ENCODE data around the gene SNAP25. TPM values are rescaled to one million over a fixed set of nuclear protein-coding genes. Genes with fewer than 3 reads are reported as not detected.

Gene SNAP25
- polyA plus RNA-seq, 1 donor, result 1.1 TPM

DNA sequence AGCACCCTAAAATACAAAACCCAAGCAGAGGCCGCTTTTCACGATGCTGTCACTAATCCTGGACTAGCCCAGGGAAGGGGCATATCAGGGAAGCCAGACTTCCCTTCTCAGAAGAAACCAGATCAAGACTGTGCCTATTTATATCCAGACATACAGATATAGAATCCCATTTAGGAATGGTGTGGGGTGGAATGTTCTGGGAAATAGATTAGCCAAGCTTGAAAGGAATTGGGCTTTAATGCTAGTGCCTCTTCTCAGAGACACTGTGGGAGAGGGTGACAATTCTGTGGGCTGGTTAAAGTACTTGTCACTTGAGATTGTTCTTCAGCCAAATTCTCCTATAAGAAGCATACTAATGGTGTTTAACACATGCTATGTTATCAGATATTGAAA is 45.5 kb downstream of the SNAP25 start:
- no peak for DNase-seq

GRCh38 chr20:10268636-10269035 is 50.0 kb downstream of the SNAP25 start:
- DNase-seq, result no peak

DNA sequence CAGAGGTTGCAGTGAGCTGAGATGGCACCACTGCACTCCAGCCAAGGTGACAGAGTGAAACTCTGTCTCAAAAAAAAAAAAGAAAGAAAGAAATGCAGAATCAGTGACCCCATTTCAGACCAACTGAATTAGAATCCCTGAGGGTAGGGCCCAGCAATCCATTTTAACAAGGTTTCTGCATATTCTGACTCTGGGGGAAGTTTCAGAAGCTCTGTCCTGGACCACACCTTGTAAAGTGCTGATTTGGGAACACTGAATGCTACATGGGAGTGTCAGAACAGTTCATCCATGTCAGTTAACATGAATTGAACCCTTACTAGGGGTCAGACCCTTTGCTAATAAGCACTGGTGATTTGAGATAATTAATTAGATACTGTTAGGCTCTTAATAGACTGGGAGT is 52.0 kb downstream of the SNAP25 start:
- no peak for DNase-seq

GRCh38 chr20:10271494-10272219 is 53.0 kb downstream of the SNAP25 start:
- no peak for DNase-seq

DNA sequence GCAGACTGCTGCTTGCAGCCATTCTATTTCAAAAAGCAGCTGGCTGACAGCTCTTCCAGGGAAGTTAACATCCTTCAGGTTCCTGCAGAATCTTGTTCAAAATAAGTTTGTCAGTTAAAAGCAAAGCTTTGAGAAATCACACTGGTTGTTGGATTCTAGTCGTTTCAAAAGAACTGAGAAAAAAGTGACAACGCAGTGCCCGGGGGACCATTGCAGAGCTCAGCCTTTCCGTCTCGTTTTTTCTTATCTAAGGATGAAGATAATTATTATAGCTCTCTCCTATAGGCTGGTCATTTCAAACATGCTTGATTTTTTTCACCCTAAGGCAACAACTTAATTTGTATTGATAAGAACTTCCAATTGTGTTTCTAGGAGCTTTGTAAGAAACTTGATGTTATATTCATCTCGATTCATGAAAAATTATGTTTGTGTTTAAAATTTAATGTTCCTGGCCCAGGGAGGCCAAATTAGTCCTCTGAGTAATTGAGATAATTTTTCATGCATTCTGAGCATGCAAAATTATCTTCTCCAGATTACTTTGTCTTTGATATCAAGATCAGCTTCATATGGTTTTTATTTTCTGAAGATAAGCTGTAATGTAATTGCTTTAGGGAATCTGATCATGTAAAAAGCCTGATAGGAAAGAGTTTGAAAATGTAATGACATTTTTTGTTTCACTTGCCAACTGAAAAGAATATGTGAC is 58.4 kb downstream of the SNAP25 start:
- DNase-seq, result no peak

DNA sequence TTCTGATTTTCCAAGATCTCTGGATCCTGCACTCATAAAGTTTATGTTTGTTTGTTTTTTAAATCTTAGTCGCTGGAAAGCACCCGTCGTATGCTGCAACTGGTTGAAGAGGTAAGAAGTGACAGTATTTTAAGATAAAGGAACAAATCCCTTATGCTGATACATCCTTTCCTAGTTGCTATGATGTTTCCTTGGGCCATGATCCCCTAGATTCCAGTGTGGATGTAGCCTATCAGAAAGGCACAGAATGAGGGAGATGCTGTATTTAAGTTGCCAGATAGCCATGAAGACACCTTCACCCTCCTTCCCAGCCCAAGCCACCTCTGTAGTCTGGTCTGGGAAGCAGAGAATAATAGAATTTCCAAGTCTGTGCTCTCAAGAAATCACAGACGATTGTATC is 59.0 kb downstream of the SNAP25 start:
- no peak for DNase-seq

- DNase-seq, result no peak
Observed at GRCh38 chr20:10278412-10278811, 59.8 kb downstream of the SNAP25 start.

DNA sequence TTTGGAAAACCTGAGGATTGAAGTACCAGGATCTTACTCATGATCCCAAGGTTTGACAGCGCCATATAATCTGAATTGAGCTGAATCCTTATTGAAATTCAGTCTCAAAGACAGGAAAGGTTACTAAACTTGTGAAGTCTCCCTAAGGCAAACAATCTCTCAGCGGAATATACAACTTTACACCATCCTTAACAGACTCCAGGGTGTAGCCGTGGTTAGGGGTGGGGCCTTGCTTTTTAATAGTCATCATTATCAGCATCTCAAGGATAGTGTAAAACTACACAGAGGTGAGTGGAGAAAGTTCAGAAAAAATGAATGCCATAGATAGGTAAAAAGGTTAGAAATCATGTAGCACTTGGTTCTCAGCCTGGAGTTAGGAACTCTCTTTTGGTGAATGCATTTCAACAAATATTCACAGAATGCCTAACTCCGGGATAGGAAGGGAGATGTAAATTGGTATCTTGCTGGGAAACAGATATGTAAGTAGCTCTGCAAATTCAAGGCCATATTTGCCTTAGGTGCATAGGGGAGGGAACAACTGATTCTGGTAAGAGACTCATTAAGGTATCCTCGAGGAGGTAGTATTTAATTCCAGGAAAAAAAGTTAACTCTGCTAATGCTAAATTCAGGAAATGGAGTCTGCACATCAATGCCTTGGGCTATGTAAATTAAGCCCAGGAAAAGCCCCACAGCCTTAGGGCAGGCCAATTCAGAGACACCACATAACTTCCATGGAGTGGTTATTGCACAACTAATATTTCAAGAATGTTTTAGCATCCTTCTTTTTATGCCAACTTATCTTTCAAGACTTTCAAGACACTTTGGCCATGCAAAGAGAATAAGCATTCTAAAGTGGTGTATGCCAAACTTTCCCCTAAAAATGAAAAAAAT is 61.6 kb downstream of the SNAP25 start:
- no peak for DNase-seq

GRCh38 chr20:10281911-10282310 is 63.3 kb downstream of the SNAP25 start:
- no peak for DNase-seq

DNA sequence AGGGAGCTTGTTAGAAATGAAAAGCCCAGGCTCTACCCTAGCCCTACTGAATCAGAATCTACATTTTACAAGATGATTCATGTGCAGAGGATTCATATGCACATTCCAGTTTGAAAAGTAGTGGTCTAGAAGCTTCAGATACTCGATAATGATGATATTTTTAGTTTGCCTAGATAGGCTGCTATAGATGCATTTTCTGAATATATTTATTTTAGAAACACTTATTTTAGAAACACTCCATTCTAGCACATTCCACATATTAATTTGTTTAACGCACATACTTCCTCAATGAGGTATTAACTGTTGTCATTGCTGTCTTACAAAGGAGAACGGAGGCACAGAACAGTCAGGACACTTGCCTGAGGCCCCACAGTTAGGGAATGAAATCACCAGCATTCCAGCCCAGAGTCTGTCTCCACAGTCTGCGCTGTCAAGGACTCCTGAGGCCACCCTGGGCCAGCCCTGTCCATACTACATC is 64.4 kb downstream of the SNAP25 start:
- DNase-seq, result no peak

DNA sequence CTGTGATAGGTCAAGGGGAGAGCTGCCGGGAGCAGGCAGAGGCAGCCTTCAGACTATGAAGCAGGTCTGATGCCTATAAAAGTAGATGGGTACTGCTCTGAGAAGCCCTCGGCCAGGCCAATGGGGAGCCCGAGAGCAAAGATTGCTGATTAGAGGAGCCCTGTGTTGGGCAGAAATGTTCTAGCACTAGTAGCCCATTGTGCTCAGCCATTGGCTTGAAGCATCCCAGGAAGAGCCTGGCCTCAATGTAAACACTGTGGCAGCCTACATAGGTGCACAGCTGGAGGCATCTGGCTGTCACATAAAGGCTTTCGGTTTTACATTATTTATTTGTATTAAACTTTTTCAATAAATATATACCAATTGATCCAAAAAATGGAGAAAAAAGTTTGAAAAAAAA is 67.7 kb downstream of the SNAP25 start:
- DNase-seq, result no peak

DNA sequence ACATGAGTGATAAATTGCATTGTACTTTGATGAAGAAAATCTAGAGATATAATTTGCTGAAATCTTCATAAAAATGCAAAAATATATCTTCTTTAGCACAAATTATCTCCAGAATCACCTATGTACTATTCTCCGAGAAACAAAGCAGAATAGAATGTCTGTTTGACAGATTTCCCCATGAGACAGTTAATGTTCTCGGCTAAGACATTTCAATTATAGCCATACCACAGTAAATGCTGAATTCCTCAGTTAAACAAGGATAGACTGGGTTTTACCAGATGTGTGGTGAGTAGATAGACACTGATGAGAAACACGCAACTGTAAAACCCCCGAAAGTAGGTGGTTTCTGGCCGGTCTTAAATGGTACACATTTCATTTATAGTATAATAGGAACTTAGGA is 69.8 kb downstream of the SNAP25 start:
- no peak for DNase-seq

- DNase-seq, result no peak
Observed at GRCh38 chr20:10288954-10289646, 70.5 kb downstream of the SNAP25 start.

GRCh38 chr20:10291568-10292248 is 73.1 kb downstream of the SNAP25 start:
- DNase-seq, result no peak

GRCh38 chr20:10297223-10297622 is 78.6 kb downstream of the SNAP25 start:
- no peak for DNase-seq

DNA sequence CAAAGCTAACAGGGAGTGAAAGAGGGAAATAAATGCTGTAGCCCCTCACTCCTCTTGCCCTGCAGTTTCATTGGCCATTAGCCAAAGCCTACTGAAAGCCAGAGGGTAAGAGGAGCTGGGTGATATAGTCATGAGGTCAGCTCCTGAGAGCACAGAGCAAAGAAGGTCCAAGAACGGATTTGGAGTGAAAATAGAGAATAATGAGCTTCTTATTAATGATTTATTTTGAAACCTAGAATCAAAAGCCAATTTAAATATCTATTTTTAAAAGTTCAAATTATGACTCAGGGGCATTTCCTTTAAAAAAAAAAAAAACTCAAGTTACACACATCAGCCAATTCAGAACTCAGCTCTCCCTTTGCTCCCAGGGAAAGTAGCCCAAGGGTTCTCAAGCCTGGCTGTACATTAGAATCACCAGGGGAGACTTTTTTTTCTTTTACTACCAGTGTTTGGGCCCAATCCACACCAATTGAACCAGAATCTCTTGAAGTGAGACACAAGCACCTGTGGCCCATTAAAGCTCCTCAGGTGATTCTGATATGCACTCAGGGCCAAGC is 79.1 kb downstream of the SNAP25 start:
- no peak for DNase-seq

DNA sequence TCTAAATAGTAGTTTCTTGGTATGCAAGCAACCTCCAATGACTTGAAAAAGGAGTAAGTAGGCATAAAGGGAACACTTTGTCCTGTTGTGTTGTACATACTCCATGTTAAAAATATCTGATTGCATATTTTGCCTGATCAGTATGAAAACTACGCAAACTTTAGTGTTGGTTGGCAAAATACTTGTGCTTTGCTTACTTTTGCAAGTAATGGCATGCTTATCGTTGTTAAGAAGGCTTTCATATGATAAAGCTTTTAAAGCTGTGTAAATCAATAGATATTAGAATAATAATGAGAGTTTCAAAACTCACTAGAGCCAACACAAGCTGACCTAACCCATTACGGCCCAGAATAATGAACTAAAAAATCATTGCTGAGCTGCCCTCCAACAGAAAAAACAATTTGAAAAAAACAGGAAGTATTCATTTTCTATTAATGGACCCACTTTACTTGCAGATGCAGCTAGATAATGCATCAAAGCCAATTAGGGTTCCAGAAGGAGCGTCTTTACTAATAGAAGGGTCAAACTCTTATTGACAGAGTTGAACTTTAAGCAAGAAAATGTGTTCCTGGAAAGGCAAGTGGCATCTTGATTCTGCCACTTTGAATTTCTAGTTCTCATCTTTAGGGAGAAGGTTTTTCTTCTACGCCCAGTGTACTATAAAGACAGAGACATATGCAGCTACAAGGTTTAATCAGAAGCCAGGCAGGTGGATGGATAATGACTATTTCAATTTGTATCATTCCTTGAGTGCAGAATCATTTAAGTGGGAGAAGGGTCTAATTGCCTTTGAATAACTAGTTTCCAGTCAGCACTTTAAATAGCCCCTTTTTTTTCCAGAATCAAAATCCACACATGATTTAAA is 82.2 kb downstream of the SNAP25 start:
- DNase-seq, result no peak

DNA sequence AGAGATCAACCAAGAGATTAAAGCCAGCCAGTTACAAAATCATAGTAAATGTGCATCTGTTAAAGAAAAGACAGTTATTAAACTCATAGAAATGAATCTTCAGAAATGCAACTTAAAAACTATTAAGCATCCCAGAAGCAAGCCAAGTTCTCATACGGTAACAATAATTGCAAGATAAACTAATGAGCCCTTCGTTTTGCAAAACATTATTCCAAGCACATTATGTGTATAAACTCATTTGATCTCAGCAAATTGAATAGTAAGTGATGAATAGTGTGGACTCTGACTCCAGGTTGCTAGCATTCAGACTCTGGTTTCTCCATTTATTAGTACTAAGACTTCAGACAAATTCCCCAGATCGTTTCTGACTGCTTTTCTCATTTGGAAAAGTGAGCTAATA is 85.2 kb downstream of the SNAP25 start:
- no peak for DNase-seq

GRCh38 chr20:10304471-10305046 is 85.9 kb downstream of the SNAP25 start:
- no peak for DNase-seq

All from hindlimb muscle (tissue), 1 donor.